ENCODE data around the gene CISTR.

- TF ChIP-seq CTCF (conservative IDR thresholded peaks at IDR 0.05 in 1 of 2, IDR thresholded peaks at IDR 0.05 in 1 of 2; ENCODE audit: extremely low read depth in 1 of 2, insufficient read depth in 1 of 2, low read depth in 1 of 2, low read length in 2 of 2) (no peak), EZH2 (IDR thresholded peaks at IDR 0.05; ENCODE audit: borderline replicate concordance, low read length) (no peak)
Measured at GRCh38 chr12:53766881-53767280, 15.1 kb upstream of the CISTR start.

Data from mammary epithelial cell (primary cell).